Measurements from ENCODE around the gene FAM3C.

The FAM3C gene

GRCh38 chr7:121379930-121380329 is 16.2 kb downstream of the FAM3C start:
- DNase-seq (ENCODE audit: low spot score), result no peak

- DNase-seq (ENCODE audit: low spot score), result no peak
These were observed 19.1 kb downstream of the FAM3C start for GRCh38 chr7:121376979-121377378.

GRCh38 chr7:121373177-121373576 is 22.9 kb downstream of the FAM3C start:
- DNase-seq (ENCODE audit: low spot score), result no peak

DNA sequence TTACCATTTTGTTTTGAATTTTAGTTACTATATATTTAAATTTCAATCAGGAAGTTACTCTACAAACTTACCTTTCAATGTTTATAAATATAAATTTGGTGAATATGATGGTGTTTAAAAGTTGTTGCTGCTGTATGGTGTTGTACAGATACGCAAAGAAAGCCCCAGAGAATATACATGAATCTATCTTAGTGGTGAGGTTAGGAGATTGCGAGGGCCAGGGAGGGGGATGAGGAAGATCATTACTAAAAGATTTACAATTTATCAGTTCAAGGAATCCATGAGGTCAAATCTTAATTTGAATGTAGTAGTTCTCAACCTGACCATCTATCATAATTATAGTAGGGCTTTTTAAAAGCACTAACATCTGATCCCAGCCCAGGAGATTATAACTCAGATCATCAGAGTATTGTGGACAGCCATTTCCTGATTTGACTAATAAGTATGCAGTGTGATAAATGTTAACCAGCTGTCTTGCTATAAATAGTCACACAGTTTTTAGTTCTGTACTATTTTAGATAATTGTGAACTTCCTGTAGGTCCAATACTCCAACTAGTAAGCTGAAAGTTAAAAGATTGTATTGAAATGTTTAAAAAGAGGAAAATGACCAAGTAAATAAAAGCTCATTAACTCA is 23.6 kb downstream of the FAM3C start:
- DNase-seq (ENCODE audit: low spot score), result no peak

DNA sequence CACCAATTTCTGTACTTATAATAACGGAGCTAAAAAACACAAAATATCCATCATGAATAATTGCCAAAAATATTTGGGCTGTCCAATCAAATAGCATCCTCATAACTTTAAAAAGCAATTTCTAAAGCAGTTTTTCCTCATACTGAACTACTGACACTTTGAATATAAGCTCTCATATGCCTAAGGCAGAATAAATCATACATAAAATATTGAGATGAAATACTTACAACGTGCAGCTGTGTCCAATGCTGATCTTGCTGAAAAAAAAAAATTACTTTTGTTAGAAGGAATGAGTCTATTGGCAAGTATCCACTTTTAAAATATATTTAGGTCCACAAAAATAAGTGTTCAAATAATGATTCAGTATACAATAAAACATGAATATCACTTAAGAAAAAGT is 24.2 kb downstream of the FAM3C start:
- no peak for DNase-seq (ENCODE audit: low spot score)

GRCh38 chr7:121371367-121371766 is 24.7 kb downstream of the FAM3C start:
- no peak for DNase-seq (ENCODE audit: low spot score)

DNA sequence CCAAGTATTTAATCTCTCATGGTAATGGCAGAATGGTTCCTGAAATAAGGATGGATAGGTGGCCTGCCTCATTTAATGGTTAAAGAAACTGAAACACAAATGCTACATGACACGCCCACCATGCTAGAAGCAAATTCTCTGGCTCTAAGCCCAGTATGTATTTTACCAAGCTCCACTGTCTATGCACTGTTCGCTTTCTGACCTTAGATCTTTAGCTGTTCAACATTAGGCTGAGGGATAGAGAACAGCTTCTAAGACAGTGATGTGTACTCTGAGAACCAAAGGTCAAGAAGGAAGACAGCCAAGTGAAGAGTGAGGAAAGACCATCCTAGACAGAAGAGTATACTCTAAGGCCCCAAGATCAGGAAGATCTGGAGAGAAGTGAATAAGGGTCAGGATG is 26.6 kb downstream of the FAM3C start:
- no peak for DNase-seq (ENCODE audit: low spot score)

DNA sequence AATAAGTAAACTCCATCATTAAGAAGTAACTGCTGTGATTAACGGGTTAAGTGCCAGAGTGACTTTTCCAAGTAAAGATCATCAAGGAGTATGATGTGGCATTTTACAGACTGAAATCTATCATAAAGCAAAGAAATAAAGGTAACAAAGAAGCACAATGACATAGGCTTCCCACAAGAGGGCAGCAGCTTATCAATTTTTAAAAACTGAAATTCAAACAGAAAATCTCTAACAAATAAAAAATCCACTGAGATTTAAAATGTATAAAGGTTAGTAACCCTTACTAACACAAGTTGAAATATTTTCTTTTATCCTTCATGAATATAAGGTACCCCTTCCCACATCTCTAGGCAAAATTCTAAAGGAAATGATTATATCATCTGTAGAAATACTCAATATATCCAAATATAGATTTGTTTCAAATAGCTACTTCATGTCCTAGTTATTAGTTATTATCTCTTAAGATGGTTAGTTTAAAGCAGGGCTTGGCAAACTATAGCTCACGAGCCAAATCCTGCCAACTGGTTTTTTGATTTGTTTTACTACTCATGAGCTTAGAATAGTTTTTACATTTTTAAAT is 29.2 kb downstream of the FAM3C start:
- DNase-seq (ENCODE audit: low spot score), result peak; percentile 58

- no peak for DNase-seq (ENCODE audit: low spot score)
These were observed 35.5 kb downstream of the FAM3C start for GRCh38 chr7:121360564-121360963.

DNA sequence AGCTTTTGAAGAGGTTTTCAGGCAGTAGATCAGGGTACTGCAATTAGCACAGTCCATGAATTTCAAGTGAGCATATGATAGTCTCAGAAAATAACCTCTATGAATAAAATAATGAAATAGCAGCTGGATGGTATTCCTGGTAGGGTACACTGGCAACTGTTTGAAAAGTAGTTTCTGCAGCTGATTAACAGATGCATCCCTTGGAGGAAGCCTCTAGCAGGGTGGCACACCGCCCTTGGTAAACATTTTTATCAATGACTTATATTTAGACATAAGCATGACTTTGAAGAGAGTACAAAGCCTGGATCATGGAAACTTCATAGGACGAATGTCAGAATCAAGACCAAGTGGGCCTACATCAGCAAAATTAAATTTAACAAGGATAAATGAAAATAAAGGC is 40.5 kb downstream of the FAM3C start:
- no peak for DNase-seq (ENCODE audit: low spot score)

- DNase-seq (ENCODE audit: low spot score), result no peak
These were observed 43.8 kb downstream of the FAM3C start for GRCh38 chr7:121352323-121352722.

- no peak for DNase-seq (ENCODE audit: low spot score)
These were observed 44.4 kb downstream of the FAM3C start for GRCh38 chr7:121351682-121352081.

- no peak for DNase-seq (ENCODE audit: low spot score)
These were observed 51.6 kb downstream of the FAM3C start for GRCh38 chr7:121344497-121344896.

DNA sequence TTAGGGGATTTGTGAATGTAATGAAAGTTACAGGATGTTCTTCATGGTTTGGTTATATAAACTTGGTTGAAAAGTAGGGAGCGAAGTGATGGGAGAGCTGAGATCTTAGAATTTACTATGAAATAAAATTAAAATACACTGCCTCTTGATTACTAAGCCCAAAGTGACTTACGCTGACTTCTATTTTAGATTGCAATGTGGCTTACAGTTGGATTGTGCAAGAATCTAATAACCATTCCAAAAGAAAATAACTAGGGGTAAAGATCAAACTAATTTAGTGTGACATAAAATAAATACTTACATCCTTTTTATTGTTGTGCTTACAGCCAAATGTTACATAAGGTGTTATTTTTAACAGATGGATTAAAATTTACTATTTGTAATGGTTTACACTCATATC is 52.0 kb downstream of the FAM3C start:
- DNase-seq (ENCODE audit: low spot score), result no peak

GRCh38 chr7:121343302-121343701 is 52.8 kb downstream of the FAM3C start:
- DNase-seq (ENCODE audit: low spot score), result no peak

- DNase-seq (ENCODE audit: low spot score), result no peak
These were observed 53.5 kb downstream of the FAM3C start for GRCh38 chr7:121342631-121343030.

- no peak for DNase-seq (ENCODE audit: low spot score)
These were observed 54.2 kb downstream of the FAM3C start for GRCh38 chr7:121341933-121342332.

DNA sequence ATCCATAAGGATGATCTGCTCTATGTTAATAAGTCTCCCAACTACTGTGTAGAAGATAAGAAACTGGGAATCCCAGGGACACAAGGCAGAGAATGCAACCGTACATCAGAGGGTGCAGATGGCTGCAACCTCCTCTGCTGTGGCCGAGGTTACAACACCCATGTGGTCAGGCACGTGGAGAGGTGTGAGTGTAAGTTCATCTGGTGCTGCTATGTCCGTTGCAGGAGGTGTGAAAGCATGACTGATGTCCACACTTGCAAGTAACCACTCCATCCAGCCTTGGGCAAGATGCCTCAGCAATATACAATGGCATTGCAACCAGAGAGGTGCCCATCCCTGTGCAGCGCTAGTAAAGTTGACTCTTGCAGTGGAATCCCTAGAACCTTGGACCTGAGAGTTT is 57.0 kb downstream of the FAM3C start:
- no peak for DNase-seq (ENCODE audit: low spot score)

GRCh38 chr7:121337398-121337797 is 58.7 kb downstream of the FAM3C start:
- DNase-seq (ENCODE audit: low spot score), result no peak

DNA sequence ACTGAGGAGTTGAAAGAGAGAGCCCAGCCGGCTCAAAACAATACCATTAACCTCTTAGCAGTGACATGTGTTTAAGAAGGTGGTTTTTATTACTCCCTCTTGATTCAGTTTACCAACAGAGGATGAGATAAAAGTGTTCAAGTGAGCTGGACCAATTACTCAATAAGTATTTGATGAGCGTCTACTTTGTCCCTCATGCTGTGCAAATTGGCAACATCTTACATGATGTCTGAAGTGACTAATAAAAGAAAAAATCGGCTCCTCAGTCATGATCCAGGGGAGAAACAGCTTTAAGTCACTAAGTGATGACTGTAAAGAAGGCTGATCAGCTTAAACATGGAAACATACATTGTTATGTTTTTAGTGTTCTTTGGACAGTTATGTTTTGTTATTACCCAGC is 59.5 kb downstream of the FAM3C start:
- DNase-seq (ENCODE audit: low spot score), result no peak

DNA sequence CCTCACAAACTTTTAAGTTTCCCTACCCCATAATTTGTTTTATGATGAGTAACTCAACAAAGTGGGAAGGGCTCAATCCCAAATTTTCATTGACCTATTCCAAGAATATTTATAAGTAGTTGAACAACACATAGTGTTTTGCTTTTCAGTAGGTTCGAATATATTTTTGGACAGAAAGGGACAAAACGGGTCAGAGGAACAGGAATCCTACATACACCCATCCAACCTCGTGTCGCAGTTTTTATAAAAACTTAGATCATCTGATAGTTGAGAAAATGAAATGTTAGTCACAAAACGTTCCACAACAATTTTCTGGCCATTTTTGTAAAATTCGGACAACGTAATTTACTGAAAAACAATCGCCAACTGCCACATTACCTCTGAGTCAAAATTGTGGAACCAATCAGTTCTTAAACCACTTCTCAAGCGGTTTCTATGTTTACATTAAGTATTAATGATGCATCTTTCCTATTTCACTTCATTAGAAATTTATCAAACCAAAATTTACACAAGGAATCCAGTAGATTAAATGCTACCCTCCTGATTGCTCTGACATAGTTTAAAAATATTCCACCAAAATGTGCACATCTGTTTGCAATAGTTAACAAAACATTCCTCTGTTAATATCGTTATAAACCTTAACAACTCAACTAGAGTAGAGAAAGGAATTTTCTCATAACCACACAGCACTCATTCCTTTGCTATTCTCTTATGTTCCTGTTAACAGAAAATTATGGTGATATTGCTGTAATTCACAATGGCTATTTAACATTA is 61.0 kb downstream of the FAM3C start:
- no peak for DNase-seq (ENCODE audit: low spot score)

DNA sequence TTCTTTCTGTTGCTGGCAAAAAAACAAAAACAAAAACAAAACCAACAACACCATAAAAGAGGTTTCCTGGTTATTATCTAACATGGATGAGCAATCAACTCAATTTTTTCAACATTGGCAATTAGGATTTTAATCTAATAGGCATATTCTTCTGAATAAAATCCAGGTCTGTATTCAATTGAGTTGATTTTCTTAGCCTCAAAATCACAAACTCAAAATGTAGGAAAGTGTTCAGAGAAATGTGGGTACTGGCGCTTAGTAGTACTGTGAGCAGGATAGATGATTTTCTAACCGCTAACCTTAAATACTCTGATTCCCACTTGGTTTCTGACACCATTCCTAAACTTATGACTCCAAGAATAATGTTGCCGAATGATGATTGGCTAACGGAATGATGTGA is 61.7 kb downstream of the FAM3C start:
- no peak for DNase-seq (ENCODE audit: low spot score)

DNA sequence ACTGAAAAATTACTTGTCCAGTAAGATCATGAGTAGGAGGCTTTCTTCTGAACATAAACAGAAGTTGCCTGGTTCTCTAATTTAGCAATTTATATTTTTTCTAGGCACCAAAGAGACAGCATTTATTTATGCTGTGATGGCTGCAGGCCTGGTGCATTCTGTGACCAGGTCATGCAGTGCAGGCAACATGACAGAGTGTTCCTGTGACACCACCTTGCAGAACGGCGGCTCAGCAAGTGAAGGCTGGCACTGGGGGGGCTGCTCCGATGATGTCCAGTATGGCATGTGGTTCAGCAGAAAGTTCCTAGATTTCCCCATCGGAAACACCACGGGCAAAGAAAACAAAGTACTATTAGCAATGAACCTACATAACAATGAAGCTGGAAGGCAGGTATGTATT is 64.5 kb downstream of the FAM3C start:
- no peak for DNase-seq (ENCODE audit: low spot score)

GRCh38 chr7:121331048-121331447 is 65.1 kb downstream of the FAM3C start:
- DNase-seq (ENCODE audit: low spot score), result no peak
